Activated CD4-positive, CD25-positive, alpha-beta regulatory T cell treated with anti-CD3 and anti-CD28 coated beads, Interleukin-2, amount 50 U/mL, for 72 hours (primary cell): ENCODE results near the gene ABCF3.
A peak's percentile ranks its signal among the peaks of the same experiment; 100 is the strongest.
"Not testable (repeated sequence)": the region's sequence is repeated elsewhere in the genome, so short reads cannot be mapped to it uniquely, and the experiment has no call there.

Experiments
- DNase-seq: peaks from one replicate; pipeline ENCODE4 v3.0.0; 2021

The ABCF3 gene

GRCh38 chr3:184186184-184186901 is at the start of gene ABCF3:
ABCF3 (plus strand) TSS chr3:184186199; CDS start chr3:184186208, 9 bp downstream.
- DNase-seq = no peak

GRCh38 chr3:184140436-184140835 is 45.6 kb upstream of the ABCF3 start:
- no peak for DNase-seq

- DNase-seq = no peak
These were observed 43.8 kb upstream of the ABCF3 start for GRCh38 chr3:184142199-184142598.

- no peak for DNase-seq
These were observed 42.7 kb upstream of the ABCF3 start for GRCh38 chr3:184143327-184143726.

- DNase-seq = no peak
These were observed 41.5 kb upstream of the ABCF3 start for GRCh38 chr3:184144505-184144904.

- DNase-seq = no peak
These were observed 40.9 kb upstream of the ABCF3 start for GRCh38 chr3:184145111-184145524.

- no peak for DNase-seq
These were observed 40.2 kb upstream of the ABCF3 start for GRCh38 chr3:184145751-184146270.

- DNase-seq = no peak
These were observed 37.9 kb upstream of the ABCF3 start for GRCh38 chr3:184148076-184148475.

GRCh38 chr3:184149123-184149522 is 36.9 kb upstream of the ABCF3 start:
- DNase-seq = no peak

GRCh38 chr3:184149770-184150169 is 36.2 kb upstream of the ABCF3 start:
- DNase-seq = not testable (repeated sequence)

GRCh38 chr3:184154885-184155643 is 30.9 kb upstream of the ABCF3 start, which contains the start of gene DVL3:
DVL3 (plus strand) TSS chr3:184155377; CDS start chr3:184155636, 259 bp downstream.
- peak; percentile 67 for DNase-seq

- DNase-seq = peak; percentile 65
These were observed 30.1 kb upstream of the ABCF3 start for GRCh38 chr3:184155644-184156521.

- DNase-seq = no peak
These were observed 29.5 kb upstream of the ABCF3 start for GRCh38 chr3:184156522-184156955.

- no peak for DNase-seq
These were observed 28.8 kb upstream of the ABCF3 start for GRCh38 chr3:184157206-184157605.

GRCh38 chr3:184158404-184158803 is 27.6 kb upstream of the ABCF3 start:
- DNase-seq = no peak

GRCh38 chr3:184160456-184160855 is 25.5 kb upstream of the ABCF3 start:
- no peak for DNase-seq

- DNase-seq = not testable (repeated sequence)
These were observed 23.4 kb upstream of the ABCF3 start for GRCh38 chr3:184162571-184163070.

GRCh38 chr3:184164648-184165330 is 21.2 kb upstream of the ABCF3 start:
- DNase-seq = no peak

GRCh38 chr3:184165543-184165942 is 20.5 kb upstream of the ABCF3 start:
- DNase-seq = no peak

GRCh38 chr3:184166671-184167070 is 19.3 kb upstream of the ABCF3 start:
- DNase-seq = no peak

GRCh38 chr3:184167786-184168185 is 18.2 kb upstream of the ABCF3 start:
- no peak for DNase-seq
